Measurements from ENCODE around the gene HOXA10.

HOXA10 gene

DNA sequence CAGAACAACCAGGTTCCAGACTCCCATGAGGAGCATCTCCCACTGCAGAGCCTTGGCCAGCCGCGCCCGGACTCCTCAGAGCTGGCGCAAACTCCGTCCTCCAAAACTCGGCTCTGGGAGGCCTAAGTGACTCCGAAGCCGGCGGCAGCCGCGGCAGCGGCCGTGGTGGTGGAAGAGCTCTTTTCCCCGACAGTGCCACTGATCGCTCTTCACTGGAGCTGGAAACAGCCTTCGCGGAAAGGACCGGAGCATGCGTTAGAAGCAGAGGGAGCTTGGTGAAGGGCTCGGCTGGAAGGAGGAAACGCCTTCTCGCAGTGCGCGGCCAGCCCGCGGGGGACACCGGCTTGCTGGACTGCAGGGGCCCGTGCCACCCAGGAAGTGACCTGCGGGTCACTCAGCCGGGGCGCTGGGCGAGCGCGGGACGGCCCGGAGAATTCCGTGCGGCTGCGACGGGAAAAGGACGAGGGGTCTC lies 30.8 kb upstream of the HOXA10 start:
- Histone ChIP-seq H2AFZ (ENCODE audit: low read length) (no peak overlapping the region), H3K9ac (ENCODE audit: low read length) (no peak overlapping the region), H3K79me2 (ENCODE audit: low read length) (no peaks in the 10 kb centered on the region), H3K9me2 (replicated peaks; ENCODE audit: insufficient read depth, low read length) (no peaks in the 10 kb centered on the region), H4K20me1 (ENCODE audit: insufficient read depth, low read length) (no peaks in the 10 kb centered on the region), H3K4me3 (ENCODE audit: low read length) (no peak overlapping the region), H3K4me1 (ENCODE audit: low read length) (no peaks in the 10 kb centered on the region), H3K27me3 (replicated peaks; ENCODE audit: insufficient read depth, low read length) (peaks cover 55% of the 10 kb centered on the region), H3F3A (ENCODE audit: insufficient read depth, low read length) (no peaks in the 10 kb centered on the region), H3K9me3 (replicated peaks; ENCODE audit: insufficient read depth, low read length) (no peaks in the 10 kb centered on the region), H3K4me2 (ENCODE audit: low read depth, low read length) (no peak overlapping the region), H3K27ac (ENCODE audit: low read length) (no peak overlapping the region), H3K36me3 (replicated peaks; ENCODE audit: insufficient read depth, low read length) (no peaks in the 10 kb centered on the region)
- TF ChIP-seq EZH2phosphoT487 (IDR thresholded peaks at IDR 0.05; ENCODE audit: low read length), result no peak
- TF ChIP-seq, protein P1, sequence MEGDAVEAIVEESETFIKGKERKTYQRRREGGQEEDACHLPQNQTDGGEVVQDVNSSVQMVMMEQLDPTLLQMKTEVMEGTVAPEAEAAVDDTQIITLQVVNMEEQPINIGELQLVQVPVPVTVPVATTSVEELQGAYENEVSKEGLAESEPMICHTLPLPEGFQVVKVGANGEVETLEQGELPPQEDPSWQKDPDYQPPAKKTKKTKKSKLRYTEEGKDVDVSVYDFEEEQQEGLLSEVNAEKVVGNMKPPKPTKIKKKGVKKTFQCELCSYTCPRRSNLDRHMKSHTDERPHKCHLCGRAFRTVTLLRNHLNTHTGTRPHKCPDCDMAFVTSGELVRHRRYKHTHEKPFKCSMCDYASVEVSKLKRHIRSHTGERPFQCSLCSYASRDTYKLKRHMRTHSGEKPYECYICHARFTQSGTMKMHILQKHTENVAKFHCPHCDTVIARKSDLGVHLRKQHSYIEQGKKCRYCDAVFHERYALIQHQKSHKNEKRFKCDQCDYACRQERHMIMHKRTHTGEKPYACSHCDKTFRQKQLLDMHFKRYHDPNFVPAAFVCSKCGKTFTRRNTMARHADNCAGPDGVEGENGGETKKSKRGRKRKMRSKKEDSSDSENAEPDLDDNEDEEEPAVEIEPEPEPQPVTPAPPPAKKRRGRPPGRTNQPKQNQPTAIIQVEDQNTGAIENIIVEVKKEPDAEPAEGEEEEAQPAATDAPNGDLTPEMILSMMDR (IDR thresholded peaks at IDR 0.05; ENCODE audit: low read length), result no peak
- no peak for TF ChIP-seq EZH2 (optimal IDR thresholded peaks at IDR 0.05; ENCODE audit: low read depth, low read length)
- DNase-seq, result no peak

GRCh38 chr7:27203964-27204594 lies 30.0 kb upstream of the HOXA10 start:
- Histone ChIP-seq H3K79me2 (ENCODE audit: low read length) (no peaks in the 10 kb centered on the region), H3F3A (ENCODE audit: insufficient read depth, low read length) (no peaks in the 10 kb centered on the region), H4K20me1 (ENCODE audit: insufficient read depth, low read length) (no peaks in the 10 kb centered on the region), H3K27me3 (replicated peaks; ENCODE audit: insufficient read depth, low read length) (peaks cover 58% of the 10 kb centered on the region), H3K4me3 (ENCODE audit: low read length) (no peak overlapping the region), H3K4me1 (ENCODE audit: low read length) (no peaks in the 10 kb centered on the region), H3K36me3 (replicated peaks; ENCODE audit: insufficient read depth, low read length) (no peaks in the 10 kb centered on the region), H3K4me2 (ENCODE audit: low read depth, low read length) (no peak overlapping the region), H2AFZ (ENCODE audit: low read length) (no peak overlapping the region), H3K9me2 (replicated peaks; ENCODE audit: insufficient read depth, low read length) (no peaks in the 10 kb centered on the region), H3K9ac (ENCODE audit: low read length) (no peak overlapping the region), H3K27ac (ENCODE audit: low read length) (no peak overlapping the region), H3K9me3 (replicated peaks; ENCODE audit: insufficient read depth, low read length) (no peaks in the 10 kb centered on the region)
- no peak for DNase-seq
- TF ChIP-seq, protein P1 (IDR thresholded peaks at IDR 0.05; ENCODE audit: low read length), result no peak
- no peak for TF ChIP-seq EZH2 (optimal IDR thresholded peaks at IDR 0.05; ENCODE audit: low read depth, low read length)
- TF ChIP-seq EZH2phosphoT487 (IDR thresholded peaks at IDR 0.05; ENCODE audit: low read length), result no peak

GRCh38 chr7:27203365-27203953 lies 29.3 kb upstream of the HOXA10 start:
- Histone ChIP-seq H3K36me3 (replicated peaks; ENCODE audit: insufficient read depth, low read length) (no peaks in the 10 kb centered on the region), H3K9ac (ENCODE audit: low read length) (no peak overlapping the region), H3K27me3 (replicated peaks; ENCODE audit: insufficient read depth, low read length) (peaks cover 64% of the 10 kb centered on the region), H2AFZ (ENCODE audit: low read length) (no peak overlapping the region), H3K4me2 (ENCODE audit: low read depth, low read length) (no peak overlapping the region), H3K79me2 (ENCODE audit: low read length) (no peaks in the 10 kb centered on the region), H3K27ac (ENCODE audit: low read length) (no peak overlapping the region), H3F3A (ENCODE audit: insufficient read depth, low read length) (no peaks in the 10 kb centered on the region), H3K9me3 (replicated peaks; ENCODE audit: insufficient read depth, low read length) (no peaks in the 10 kb centered on the region), H4K20me1 (ENCODE audit: insufficient read depth, low read length) (no peaks in the 10 kb centered on the region), H3K4me3 (ENCODE audit: low read length) (no peak overlapping the region), H3K4me1 (ENCODE audit: low read length) (no peaks in the 10 kb centered on the region), H3K9me2 (replicated peaks; ENCODE audit: insufficient read depth, low read length) (no peaks in the 10 kb centered on the region)
- TF ChIP-seq, protein P1 (IDR thresholded peaks at IDR 0.05; ENCODE audit: low read length), result no peak
- TF ChIP-seq EZH2 (optimal IDR thresholded peaks at IDR 0.05; ENCODE audit: low read depth, low read length) (no peak), EZH2phosphoT487 (IDR thresholded peaks at IDR 0.05; ENCODE audit: low read length) (no peak)
- no peak for DNase-seq

All from MM.1S (cell line).